Heart left ventricle (tissue), 13 donors: ENCODE data around the gene SMARCA5.

Experiments used
- CTCF ChIP-seq, 12 donors: fragments of 200-600 bp; sonication (generic) in 4 of 12; IDR thresholded peaks; one replicate each; pipeline versions ENCODE4 v1.5.0 to v1.8.0; 2018 to 2022; ENCODE audit warnings: antibody characterized with exemption in 12 of 12, mild to moderate bottlenecking in 5 of 12
- POLR2A ChIP-seq, 2 donors: fragments of 450-650 bp; IDR thresholded peaks; one replicate each; pipeline ENCODE4 v1.6.1; 2017; ENCODE audit warnings: antibody characterized with exemption in 2 of 2, mild to moderate bottlenecking in 2 of 2, moderate library complexity in 2 of 2
- donor health status: ischemic (EF 13 %, LVEDD 7.1; RV severe dilation, severe dysfunction).
- donor health status: DM: no; HTN: yes; CAD: no.
- donor health status: DM: no; HTN: no; CAD: no.
- donor health status: ischemic (EF 25% LVEDD 6.9; RV normal size, moderate dysfunction).
- donor health status: ischemic (EF 25% LVEDD 5.7; RV mildly dilated, moderate dysfunction).
- donor health status: ischemic (EF 35%, LVEDD 5.7; RV mildly dilated, moderate dysfunction).
- donor health status: nonischemic (EF 11% LVEDD 7.7; RV severe dilation, severe dysfunction).
- donor health status: DM: yes; HTN: yes; CAD: no.
- donor health status: PGD.
- donor health status: ischemic (EF 29% LVEDD 5.4; RV normal size, mild dysfunction).
- donor health status: nonischemic (EF 23%, LVEDD 6.1; RV moderate dilation, normal function).

DNA sequence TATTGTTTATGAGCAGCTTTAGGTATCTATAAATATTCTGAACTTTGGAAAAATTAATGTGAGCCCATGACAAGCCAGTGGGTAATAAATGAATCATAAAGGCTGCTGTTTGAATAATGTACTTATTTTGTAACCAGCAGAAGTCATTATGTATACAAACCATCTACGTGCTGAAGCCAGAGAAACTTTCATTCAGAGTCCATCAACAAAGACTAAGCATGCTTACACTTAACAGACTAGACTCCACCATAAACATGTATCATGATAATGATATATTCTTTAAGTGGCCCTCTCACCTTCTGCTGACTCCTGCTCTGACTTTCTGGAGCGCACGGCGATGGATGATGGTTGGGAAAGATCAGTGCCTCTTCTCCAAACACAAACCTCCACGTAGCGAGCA is 72.0 kb downstream of the SMARCA5 start:
- no peak for TF ChIP-seq CTCF (IDR thresholded peaks at IDR 0.05)
- TF ChIP-seq POLR2A (IDR thresholded peaks at IDR 0.05), result no peak
